Fibroblast of the aortic adventitia (primary cell): Measurements from ENCODE around the gene AUTS2. TPM values are rescaled to one million over a fixed set of nuclear protein-coding genes. Genes with fewer than 3 reads are reported as not detected.

Source experiments
- DNase-seq: peaks from one replicate; pipeline ENCODE4 v3.0.0-alpha.2; 2010; ENCODE audit warnings: low read depth
- H3K4me3 ChIP-seq: 2 replicates; pipeline ENCODE4 v1.5.1; 2011; ENCODE audit warnings: low read depth, mild to moderate bottlenecking, control low read depth, low read length, moderate library complexity
- CTCF ChIP-seq: IDR thresholded peaks from 2 replicates; pipeline ENCODE4 v1.5.1; 2011; ENCODE audit warnings: mild to moderate bottlenecking, low read length, control low read depth, inconsistent platforms; ENCODE audit not compliant: insufficient read depth
- total RNA-seq: library from RNA; depleted of rRNA; stranded (reverse); fragments of >200 nt; gene quantifications from 2 replicates; pipeline ENCODE4 v1.2.3, GENCODE V29; 2012; ENCODE audit warnings: low replicate concordance

AUTS2 gene
- total RNA-seq, 1 donor, result 10.7 TPM

GRCh38 chr7:70772891-70773290 is 1174.6 kb downstream of the AUTS2 start:
- H3K4me3 ChIP-seq, result no peak overlapping the region
- no peak for TF ChIP-seq CTCF

GRCh38 chr7:70773406-70773805 is 1175.1 kb downstream of the AUTS2 start:
- H3K4me3 ChIP-seq, result no peak overlapping the region
- no peak for DNase-seq
- TF ChIP-seq CTCF, result no peak

More at GRCh38 chr7:70772891-70773290, 1174.6 kb downstream of the AUTS2 start:
- no peak for DNase-seq

DNA sequence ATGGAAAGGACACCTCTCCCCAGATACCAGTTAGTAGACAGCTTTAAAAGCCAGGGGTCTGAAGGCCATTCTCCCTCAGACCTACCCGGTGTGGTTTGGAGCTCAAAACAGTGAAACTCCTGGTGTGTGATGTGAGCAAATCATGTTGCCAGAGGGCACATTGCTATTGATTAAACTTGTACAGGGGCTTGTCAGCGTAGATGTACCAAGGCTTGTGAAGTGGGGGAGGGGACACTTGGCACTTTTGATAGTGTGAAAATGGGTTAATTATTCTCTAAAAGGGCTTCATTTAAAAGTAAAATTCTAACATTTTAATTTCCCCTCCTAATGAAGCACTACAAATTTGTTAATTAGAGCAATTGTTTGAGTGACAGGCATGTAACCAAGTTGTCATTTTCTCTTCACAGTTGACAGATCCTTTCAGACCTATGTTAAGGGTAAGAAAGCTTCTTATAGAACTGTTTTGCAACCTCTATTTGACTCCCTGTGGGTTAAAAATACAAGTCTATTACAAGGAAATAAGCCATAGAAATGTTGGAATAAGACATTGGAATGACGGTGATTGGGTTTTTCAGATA is 1176.8 kb downstream of the AUTS2 start:
- no peak for DNase-seq
- no peak for TF ChIP-seq CTCF
- H3K4me3 ChIP-seq, result no peak overlapping the region

- no peak overlapping the region for H3K4me3 ChIP-seq
- peak; percentile 24 for TF ChIP-seq CTCF
- DNase-seq, result peak; percentile 39
Measured at GRCh38 chr7:70775570-70776156, 1177.4 kb downstream of the AUTS2 start.

- no peak for DNase-seq
- H3K4me3 ChIP-seq, result no peak overlapping the region
- TF ChIP-seq CTCF, result no peak
Measured at GRCh38 chr7:70776627-70777101, 1178.4 kb downstream of the AUTS2 start.

- TF ChIP-seq CTCF, result no peak
- no peak for DNase-seq
- no peak overlapping the region for H3K4me3 ChIP-seq
Measured at GRCh38 chr7:70777251-70777650, 1179.0 kb downstream of the AUTS2 start.
